KMS-11 (cell line): ENCODE results near the gene MUC3A.
"Not testable (repeated sequence)": the region's sequence is repeated elsewhere in the genome, so short reads cannot be mapped to it uniquely, and the experiment has no call there.

Source experiments
- H2AFZ ChIP-seq: fragments of 200-600 bp; sonication (generic); 2 replicates; pipeline ENCODE4 v1.6.1; 2016; ENCODE audit warnings: antibody characterized with exemption, mixed run types, low read depth
- H3K27ac ChIP-seq: fragments of 200-600 bp; sonication (generic); 2 replicates; pipeline ENCODE4 v1.6.1; 2016; ENCODE audit warnings: mild to moderate bottlenecking, mixed run types
- H3K27me3 ChIP-seq: fragments of 200-600 bp; sonication (generic); 2 replicates; pipeline ENCODE4 v1.6.1; 2017; ENCODE audit warnings: mild to moderate bottlenecking, low read depth, mixed run types, moderate library complexity; ENCODE audit not compliant: insufficient read depth
- H3K36me3 ChIP-seq: fragments of 200-600 bp; sonication (generic); 2 replicates; pipeline ENCODE4 v1.6.1; 2017; ENCODE audit warnings: mild to moderate bottlenecking, mixed run types; ENCODE audit not compliant: insufficient read depth
- H3K4me1 ChIP-seq: fragments of 200-600 bp; sonication (generic); 2 replicates; pipeline ENCODE4 v1.6.1; 2016; ENCODE audit warnings: mild to moderate bottlenecking, low read depth, mixed run types; ENCODE audit not compliant: poor library complexity, severe bottlenecking
- H3K4me2 ChIP-seq: fragments of 200-600 bp; sonication (generic); 2 replicates; pipeline ENCODE4 v1.7.0; 2016; ENCODE audit warnings: mild to moderate bottlenecking, mixed run types
- H3K4me3 ChIP-seq: fragments of 200-600 bp; sonication (generic); IDR thresholded peaks from 2 replicates; pipeline ENCODE4 v1.6.1; 2017; ENCODE audit warnings: low read depth, low read length, mixed read lengths; ENCODE audit not compliant: insufficient read depth
- H3K79me2 ChIP-seq: fragments of 200-600 bp; sonication (generic); 2 replicates; pipeline ENCODE4 v1.6.1; 2016; ENCODE audit warnings: low read depth, mixed run types; ENCODE audit not compliant: insufficient read depth
- H3K9ac ChIP-seq: fragments of 200-600 bp; sonication (generic); 2 replicates; pipeline ENCODE4 v1.6.1; 2016; ENCODE audit warnings: mild to moderate bottlenecking, mixed run types
- H4K20me1 ChIP-seq: fragments of 200-600 bp; sonication (generic); 2 replicates; pipeline ENCODE4 v1.6.1; 2016; ENCODE audit warnings: mild to moderate bottlenecking, mixed run types; ENCODE audit not compliant: insufficient read depth
- TF ChIP-seq, protein P1 (sequence below): fragments of 200-600 bp; sonication (generic); conservative IDR thresholded peaks from 2 replicates; pipeline ENCODE4 v1.6.1; 2017; ENCODE audit warnings: low read depth, mild to moderate bottlenecking, antibody characterized with exemption, low read length, moderate library complexity, mixed read lengths

Gene MUC3A

DNA sequence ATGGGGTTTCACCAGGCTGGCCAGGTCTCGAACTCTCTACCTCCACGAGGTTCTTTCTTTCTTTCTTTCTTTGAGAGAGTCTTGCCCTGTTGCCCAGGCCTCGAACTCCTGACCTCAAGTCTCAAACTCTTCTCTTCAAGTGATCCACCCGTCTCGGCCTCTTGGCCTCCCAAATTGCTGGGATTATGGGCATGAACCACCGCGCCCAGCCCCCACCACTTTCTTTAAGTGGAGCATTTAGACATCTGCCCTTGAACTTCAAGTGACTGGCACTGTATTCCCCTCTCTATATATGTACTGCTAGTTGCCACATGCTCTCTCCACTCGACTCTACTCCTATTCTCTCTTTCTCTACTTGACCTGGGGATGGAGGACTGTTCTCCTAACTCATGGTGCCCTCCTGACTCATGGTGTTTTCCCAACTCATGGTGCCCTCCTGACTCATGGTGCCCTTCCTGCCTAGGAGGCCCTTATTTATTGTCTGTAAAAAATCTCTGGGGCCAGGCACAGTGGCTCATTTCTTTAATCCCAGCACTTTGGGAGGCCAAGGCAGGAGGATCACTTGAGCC is 34.4 kb upstream of the MUC3A start:
- H3K27ac ChIP-seq, result no peak overlapping the region
- no peak overlapping the region for H2AFZ ChIP-seq
- no peak overlapping the region for H3K4me3 ChIP-seq
- no peaks in the 10 kb centered on the region for H3K79me2 ChIP-seq
- TF ChIP-seq, protein P1, sequence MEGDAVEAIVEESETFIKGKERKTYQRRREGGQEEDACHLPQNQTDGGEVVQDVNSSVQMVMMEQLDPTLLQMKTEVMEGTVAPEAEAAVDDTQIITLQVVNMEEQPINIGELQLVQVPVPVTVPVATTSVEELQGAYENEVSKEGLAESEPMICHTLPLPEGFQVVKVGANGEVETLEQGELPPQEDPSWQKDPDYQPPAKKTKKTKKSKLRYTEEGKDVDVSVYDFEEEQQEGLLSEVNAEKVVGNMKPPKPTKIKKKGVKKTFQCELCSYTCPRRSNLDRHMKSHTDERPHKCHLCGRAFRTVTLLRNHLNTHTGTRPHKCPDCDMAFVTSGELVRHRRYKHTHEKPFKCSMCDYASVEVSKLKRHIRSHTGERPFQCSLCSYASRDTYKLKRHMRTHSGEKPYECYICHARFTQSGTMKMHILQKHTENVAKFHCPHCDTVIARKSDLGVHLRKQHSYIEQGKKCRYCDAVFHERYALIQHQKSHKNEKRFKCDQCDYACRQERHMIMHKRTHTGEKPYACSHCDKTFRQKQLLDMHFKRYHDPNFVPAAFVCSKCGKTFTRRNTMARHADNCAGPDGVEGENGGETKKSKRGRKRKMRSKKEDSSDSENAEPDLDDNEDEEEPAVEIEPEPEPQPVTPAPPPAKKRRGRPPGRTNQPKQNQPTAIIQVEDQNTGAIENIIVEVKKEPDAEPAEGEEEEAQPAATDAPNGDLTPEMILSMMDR, result no peak
- H4K20me1 ChIP-seq, result no peaks in the 10 kb centered on the region
- no peaks in the 10 kb centered on the region for H3K4me1 ChIP-seq
- no peaks in the 10 kb centered on the region for H3K36me3 ChIP-seq
- H3K9ac ChIP-seq, result no peak overlapping the region
- no peak overlapping the region for H3K4me2 ChIP-seq
- no peaks in the 10 kb centered on the region; the same call in 1 of the 2 replicates for H3K27me3 ChIP-seq

DNA sequence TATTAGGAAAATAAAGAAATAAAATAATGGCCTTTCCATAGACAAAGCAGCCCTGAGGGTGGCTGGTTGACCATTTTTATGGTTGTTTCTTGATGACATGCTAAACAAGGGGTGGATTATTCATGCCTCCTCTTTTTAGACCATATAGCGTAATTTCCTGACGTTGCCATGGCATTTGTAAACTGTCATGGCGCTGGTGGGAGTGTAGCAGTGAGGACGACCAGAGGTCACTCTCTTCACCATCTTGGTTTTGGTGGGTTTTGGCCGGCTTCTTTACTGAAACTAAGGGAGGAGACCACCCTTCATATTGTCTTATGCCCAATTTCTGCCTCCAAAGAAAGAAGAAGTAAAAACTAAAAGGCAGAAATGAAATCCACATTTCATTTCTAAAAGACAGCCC is 30.0 kb upstream of the MUC3A start:
- not testable (repeated sequence) for H3K36me3 ChIP-seq, H3K4me2 ChIP-seq, H3K9ac ChIP-seq, H2AFZ ChIP-seq, H3K27ac ChIP-seq, H4K20me1 ChIP-seq, H3K4me1 ChIP-seq, H3K27me3 ChIP-seq, H3K4me3 ChIP-seq, H3K79me2 ChIP-seq

DNA sequence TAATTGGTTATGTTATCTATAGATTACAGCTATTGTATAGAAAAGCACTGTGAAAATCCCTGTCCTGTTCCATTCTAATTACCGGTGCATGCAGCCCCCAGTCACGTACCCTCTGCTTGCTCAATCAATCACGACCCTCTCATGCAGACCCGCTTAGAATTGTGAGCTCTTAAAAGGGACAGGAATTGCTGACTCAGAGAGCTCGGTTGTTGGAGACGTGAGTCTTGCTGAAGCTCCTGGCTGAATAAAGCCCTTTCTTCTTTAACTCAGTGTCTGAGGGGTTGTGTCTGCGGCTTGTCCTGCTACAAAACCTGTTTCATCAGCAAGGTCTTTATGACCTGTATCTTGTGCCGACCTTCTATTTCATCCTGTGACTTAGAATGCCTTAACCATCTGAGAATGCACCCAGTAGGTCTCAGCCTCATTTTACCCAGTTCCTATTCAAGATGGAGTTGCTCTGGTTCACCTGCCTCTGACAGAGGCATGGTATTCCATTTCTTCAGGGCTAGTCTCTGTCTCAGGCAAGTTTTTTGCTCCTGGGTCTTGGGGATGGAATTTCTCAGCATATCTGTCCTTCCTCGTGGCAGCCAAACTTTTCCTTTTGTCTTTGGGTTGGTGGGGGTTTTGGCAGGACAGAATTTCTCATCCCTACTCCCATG is 29.4 kb upstream of the MUC3A start:
- not testable (repeated sequence) for H3K27me3 ChIP-seq, H2AFZ ChIP-seq, H4K20me1 ChIP-seq, H3K4me1 ChIP-seq, H3K27ac ChIP-seq, H3K9ac ChIP-seq, H3K36me3 ChIP-seq, H3K79me2 ChIP-seq, H3K4me2 ChIP-seq, H3K4me3 ChIP-seq

DNA sequence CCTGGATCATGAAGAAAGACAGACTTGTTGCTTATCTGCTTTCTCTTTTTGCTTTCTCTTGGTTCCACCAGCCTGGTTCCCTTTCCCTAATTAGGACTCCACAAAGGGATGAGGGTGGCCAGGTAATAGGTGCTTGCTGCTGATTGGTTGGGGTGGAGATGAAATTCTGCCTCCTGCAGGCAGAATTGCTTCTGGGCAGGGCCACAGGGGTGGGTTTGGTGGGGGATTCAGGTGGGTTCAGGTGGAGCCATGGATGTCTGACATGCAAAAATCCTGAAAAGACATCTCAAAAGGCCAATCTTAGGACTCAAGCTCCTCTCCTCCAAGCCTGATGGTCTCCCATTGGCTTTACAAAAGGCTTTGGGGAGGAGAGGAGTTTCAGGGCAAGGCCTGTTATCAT is 28.3 kb upstream of the MUC3A start:
- Histone ChIP-seq H3K36me3 (no peaks in the 10 kb centered on the region), H3K4me3 (no peak overlapping the region), H2AFZ (no peak overlapping the region), H3K27me3 (no peaks in the 10 kb centered on the region; the same call in 1 of the 2 replicates), H4K20me1 (no peaks in the 10 kb centered on the region), H3K4me1 (no peaks in the 10 kb centered on the region), H3K79me2 (no peaks in the 10 kb centered on the region), H3K4me2 (no peak overlapping the region), H3K27ac (no peak overlapping the region), H3K9ac (no peak overlapping the region)
- TF ChIP-seq, protein P1, result no peak

DNA sequence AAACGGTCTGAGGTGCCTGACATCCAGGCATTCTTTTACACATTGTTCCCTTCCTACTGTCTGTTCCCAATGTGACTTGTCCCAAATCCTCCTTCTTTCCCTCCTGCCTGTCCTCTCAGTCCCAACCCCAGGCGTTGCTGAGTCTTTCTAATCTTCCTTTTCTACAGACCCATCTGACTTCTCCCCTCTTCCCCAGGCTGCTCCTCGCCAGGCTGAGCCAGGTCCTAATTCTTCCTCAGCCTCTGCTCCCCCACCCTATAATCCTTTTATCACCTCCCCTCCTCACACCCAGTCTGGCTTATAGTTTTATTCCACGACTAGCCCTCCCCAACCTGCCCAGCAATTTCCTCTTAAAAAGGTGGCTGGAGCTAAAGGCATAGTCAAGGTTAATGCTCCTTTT is 25.7 kb upstream of the MUC3A start:
- H3K27ac ChIP-seq, H3K4me2 ChIP-seq, H4K20me1 ChIP-seq, H3K9ac ChIP-seq, H3K4me3 ChIP-seq, H3K27me3 ChIP-seq, H3K4me1 ChIP-seq, H3K79me2 ChIP-seq, H2AFZ ChIP-seq, H3K36me3 ChIP-seq: not testable (repeated sequence)

DNA sequence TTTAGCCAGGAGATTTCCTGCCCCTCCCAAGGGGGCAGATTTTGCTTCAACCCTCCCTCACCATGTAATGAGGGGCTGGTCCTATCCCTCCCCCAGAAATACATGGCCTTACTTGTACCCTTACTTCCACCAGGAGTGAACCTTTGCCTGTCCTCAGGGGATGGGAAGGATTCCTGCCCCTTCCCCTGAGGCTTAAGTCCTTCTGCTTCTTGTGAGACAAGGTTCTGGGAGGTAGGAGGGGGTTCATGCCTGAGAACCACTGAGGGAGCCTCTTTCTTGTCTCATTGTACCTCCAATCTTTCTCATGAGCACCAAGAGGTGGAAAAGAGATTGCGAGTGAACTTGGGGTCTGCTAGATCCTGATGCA is 19.5 kb upstream of the MUC3A start:
- no peaks in the 10 kb centered on the region for H4K20me1 ChIP-seq
- H3K27me3 ChIP-seq, result peaks cover 57% of the 10 kb centered on the region
- H2AFZ ChIP-seq, result no peak overlapping the region
- H3K4me2 ChIP-seq, result no peak overlapping the region
- TF ChIP-seq, protein P1, result no peak
- no peaks in the 10 kb centered on the region for H3K79me2 ChIP-seq
- H3K4me1 ChIP-seq, result no peaks in the 10 kb centered on the region
- H3K9ac ChIP-seq, result no peak overlapping the region
- no peak overlapping the region for H3K4me3 ChIP-seq
- H3K36me3 ChIP-seq, result no peaks in the 10 kb centered on the region
- H3K27ac ChIP-seq, result no peak overlapping the region
